B cell (primary cell): Measurements from ENCODE around the gene MAD1L1. TPM values are rescaled to one million over a fixed set of nuclear protein-coding genes. Genes with fewer than 3 reads are reported as not detected.

ENCODE experiments used
- ATAC-seq: fragments of 200-7000 bp; cut with Tn5 transposase; one replicate; pipeline ENCODE4 v1.10.0; 2021; ENCODE audit warnings: low read depth, mild to moderate bottlenecking, moderate number of reproducible peaks, moderate library complexity
- CTCF ChIA-PET: fragments of 350-600 bp; sonication (Branson Sonifier 250); formaldehyde crosslinking; loops from one replicate; lab custom pipeline; 2021; ENCODE audit warnings: antibody characterized with exemption, inconsistent platforms; lab: Charles Lee
- POLR2A ChIA-PET: fragments of 350-600 bp; sonication (Branson Sonifier 250); formaldehyde crosslinking; loops from one replicate; lab custom pipeline; 2021; ENCODE audit warnings: antibody characterized with exemption; lab: Charles Lee
- DNase-seq: peaks from one replicate; pipeline ENCODE4 v3.0.0; 2013
- H2AFZ ChIP-seq: 2 replicates; pipeline ENCODE4 v1.6.1; 2012; ENCODE audit warnings: mild to moderate bottlenecking, low read depth, low read length; ENCODE audit not compliant: insufficient read depth, poor library complexity, severe bottlenecking
- H3K27ac ChIP-seq, 2 donors: 1 replicate in 1 of 2; 2 replicates in 1 of 2; pipeline ENCODE4 v1.5.1; 2012 to 2013; ENCODE audit warnings: low read length in 2 of 2, mild to moderate bottlenecking in 2 of 2, moderate library complexity in 1 of 2
- H3K27me3 ChIP-seq, 4 experiments: fragments of 200-600 bp in 1 of 4; sonication (generic) in 1 of 4; replicated peaks in 1 of 4; 1 replicate in 2 of 4; 2 replicates in 2 of 4; pipeline versions ENCODE4 v1.6.1 to v1.7.0; 2013 to 2016; ENCODE audit warnings: low read length in 3 of 4, mild to moderate bottlenecking in 2 of 4, mixed read lengths in 1 of 4, moderate library complexity in 1 of 4; ENCODE audit not compliant: insufficient read depth in 4 of 4, control insufficient read depth in 3 of 4; ENCODE audit errors: control extremely low read depth in 1 of 4
- H3K36me3 ChIP-seq, 2 experiments: replicated peaks in 1 of 2; 1 replicate in 1 of 2; 2 replicates in 1 of 2; pipeline versions ENCODE4 v1.6.1 to v1.7.1; 2013; ENCODE audit warnings: low read length in 1 of 2; ENCODE audit not compliant: insufficient read depth in 2 of 2, control insufficient read depth in 1 of 2; ENCODE audit errors: control extremely low read depth in 1 of 2, extremely low read depth in 1 of 2
- H3K4me1 ChIP-seq, 2 donors: fragments of 200-600 bp in 1 of 2; sonication (generic) in 1 of 2; 1 replicate in 1 of 2; 2 replicates in 1 of 2; pipeline versions ENCODE4 v1.5.1 to v1.6.1; 2013 to 2017; ENCODE audit warnings: low read length in 2 of 2; ENCODE audit not compliant: control insufficient read depth in 2 of 2, insufficient read depth in 2 of 2
- H3K4me2 ChIP-seq: replicated peaks from 2 replicates; pipeline ENCODE3; 2012; ENCODE audit warnings: mild to moderate bottlenecking, low read depth, low read length; ENCODE audit not compliant: poor library complexity, severe bottlenecking
- H3K4me3 ChIP-seq, 5 experiments: fragments of 200-600 bp in 1 of 5; sonication (generic) in 1 of 5; 1 replicate in 3 of 5; 2 replicates in 2 of 5; pipeline versions ENCODE4 v1.5.1 to v1.7.0; 2011 to 2016; ENCODE audit warnings: low read length in 4 of 5, mild to moderate bottlenecking in 4 of 5, low read depth in 2 of 5, control low read depth in 1 of 5, moderate library complexity in 1 of 5; ENCODE audit not compliant: insufficient read depth in 1 of 5; ENCODE audit errors: control extremely low read depth in 1 of 5, extremely low read depth in 1 of 5
- H3K79me2 ChIP-seq: fragments of 200-600 bp; sonication (generic); one replicate; pipeline ENCODE4 v1.6.0; 2016; ENCODE audit warnings: low read length; ENCODE audit not compliant: control insufficient read depth, insufficient read depth
- H3K9ac ChIP-seq: fragments of 200-600 bp; sonication (generic); 2 replicates; pipeline ENCODE4 v1.6.1; 2017; ENCODE audit warnings: mild to moderate bottlenecking, low read length, moderate library complexity
- H3K9me3 ChIP-seq, 3 donors: one replicate each; pipeline versions ENCODE4 v1.6.1 to v1.7.1; 2013; ENCODE audit warnings: low read length in 2 of 3; ENCODE audit not compliant: control insufficient read depth in 2 of 3, insufficient read depth in 1 of 3; ENCODE audit errors: control extremely low read depth in 1 of 3
- H4K20me1 ChIP-seq: 2 replicates; pipeline ENCODE4 v1.6.0; 2012; ENCODE audit warnings: mild to moderate bottlenecking, low read length; ENCODE audit not compliant: insufficient read depth, control insufficient read depth, poor library complexity, severe bottlenecking
- H3K27ac Mint-ChIP-seq: one replicate; pipeline ENCODE4 v1.8.0; 2021; ENCODE audit warnings: mixed read lengths
- H3K27me3 Mint-ChIP-seq: one replicate; pipeline ENCODE4 v1.8.0; 2021; ENCODE audit warnings: mixed read lengths
- H3K4me1 Mint-ChIP-seq: one replicate; pipeline ENCODE4 v1.8.0; 2021; ENCODE audit warnings: mixed read lengths
- H3K4me3 Mint-ChIP-seq: one replicate; pipeline ENCODE4 v1.8.0; 2021; ENCODE audit warnings: mixed read lengths
- H3K9me3 Mint-ChIP-seq: one replicate; pipeline ENCODE4 v1.8.0; 2022; ENCODE audit warnings: mixed read lengths; ENCODE audit not compliant: insufficient read depth
- EZH2 ChIP-seq: IDR thresholded peaks from 2 replicates; pipeline ENCODE4 v1.6.1; 2012; ENCODE audit warnings: borderline replicate concordance, low read depth, mild to moderate bottlenecking, moderate library complexity, low read length; ENCODE audit not compliant: insufficient read depth, poor library complexity, severe bottlenecking
- WGBS: methylation state at CpG from one replicate; pipeline ENCODE4 v1.1.5; 2013; ENCODE audit warnings: missing lambda C conversion rate; ENCODE audit not compliant: insufficient coverage; 5-methylcytosine and 5-hydroxymethylcytosine counted together
- intact Hi-C: fragments of 100-400 bp; cut with micrococcal nuclease; formaldehyde crosslinking; loops from one replicate; pipeline ENCODE4 v1.10.0; 2022
- polyA plus RNA-seq: library from polyadenylated mRNA; depleted of rRNA; stranded (reverse); fragments of >200 nt; gene quantifications from 2 replicates; pipeline ENCODE4 v1.2.3, GENCODE V29; 2012
- total RNA-seq, 2 donors: library from RNA; stranded (reverse); fragments of 120-200 nt in 1 of 2; gene quantifications; 1 replicate in 1 of 2; 2 replicates in 1 of 2; pipeline versions ENCODE4 v1.2.3 to v1.2.4, GENCODE V29; 2013 to 2022
- TF ChIP-seq, protein P1 (sequence below): fragments of 200-600 bp; IDR thresholded peaks from one replicate; pipeline ENCODE4 v1.8.0; 2022; ENCODE audit warnings: antibody characterized with exemption, mild to moderate bottlenecking

Gene MAD1L1
- total and polyA plus RNA-seq, 2 donors (not counting 1 experiment from before 2014, with no cell fraction given) = 86.7 to 110 TPM

DNA sequence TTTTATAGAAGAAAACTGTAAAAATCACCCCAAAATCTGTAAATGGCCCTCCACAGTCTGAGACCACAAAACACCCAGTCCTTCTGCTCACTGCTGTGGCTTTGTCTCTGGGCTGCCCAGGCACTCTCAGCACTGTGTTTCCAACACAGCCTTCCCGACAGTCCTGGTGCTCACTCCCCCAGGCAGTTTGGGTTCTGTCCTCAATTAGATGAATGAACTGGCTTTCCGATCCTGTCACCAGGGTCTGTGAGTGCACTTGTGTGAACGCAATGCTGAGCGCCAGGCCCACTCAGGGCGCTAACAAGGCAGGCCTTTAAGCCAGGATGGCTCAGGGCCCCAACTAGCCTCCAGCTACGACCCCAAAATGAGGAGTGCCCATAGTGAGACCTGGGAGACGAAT lies 3.3 kb downstream of the MAD1L1 start:
- Mint-ChIP-seq H3K27ac (no peak overlapping the region), H3K4me3 (no peak overlapping the region), H3K4me1 (peaks cover 33% of the 10 kb centered on the region), H3K27me3 (no peaks in the 10 kb centered on the region), H3K9me3 (no peaks in the 10 kb centered on the region)
- intact Hi-C loops = no loop called here
- Histone ChIP-seq H3K9ac (no peak overlapping the region), H3K4me3 (no peak overlapping the region), H3K79me2 (peaks cover 92% of the 10 kb centered on the region), H3K27ac (no peak overlapping the region), H2AFZ (no peak overlapping the region), H3K4me1 (peaks cover 16 to 25% of the 10 kb centered on the region in 2 donors), H3K27me3 (no peaks in the 10 kb centered on the region), H4K20me1 (peaks cover 7% of the 10 kb centered on the region), H3K4me2 (no peak overlapping the region), H3K36me3 (peaks cover 0 to 41% of the 10 kb centered on the region in 2 experiments), H3K9me3 (peaks cover 0 to 3% (median 0%) of the 10 kb centered on the region in 3 donors)
- ATAC-seq (no peak), DNase-seq (no peak)
- POLR2A ChIA-PET = no interaction called here
- TF ChIP-seq, protein P1, sequence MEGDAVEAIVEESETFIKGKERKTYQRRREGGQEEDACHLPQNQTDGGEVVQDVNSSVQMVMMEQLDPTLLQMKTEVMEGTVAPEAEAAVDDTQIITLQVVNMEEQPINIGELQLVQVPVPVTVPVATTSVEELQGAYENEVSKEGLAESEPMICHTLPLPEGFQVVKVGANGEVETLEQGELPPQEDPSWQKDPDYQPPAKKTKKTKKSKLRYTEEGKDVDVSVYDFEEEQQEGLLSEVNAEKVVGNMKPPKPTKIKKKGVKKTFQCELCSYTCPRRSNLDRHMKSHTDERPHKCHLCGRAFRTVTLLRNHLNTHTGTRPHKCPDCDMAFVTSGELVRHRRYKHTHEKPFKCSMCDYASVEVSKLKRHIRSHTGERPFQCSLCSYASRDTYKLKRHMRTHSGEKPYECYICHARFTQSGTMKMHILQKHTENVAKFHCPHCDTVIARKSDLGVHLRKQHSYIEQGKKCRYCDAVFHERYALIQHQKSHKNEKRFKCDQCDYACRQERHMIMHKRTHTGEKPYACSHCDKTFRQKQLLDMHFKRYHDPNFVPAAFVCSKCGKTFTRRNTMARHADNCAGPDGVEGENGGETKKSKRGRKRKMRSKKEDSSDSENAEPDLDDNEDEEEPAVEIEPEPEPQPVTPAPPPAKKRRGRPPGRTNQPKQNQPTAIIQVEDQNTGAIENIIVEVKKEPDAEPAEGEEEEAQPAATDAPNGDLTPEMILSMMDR = no peak
- no peak for TF ChIP-seq EZH2
- WGBS = 97% methylated on average over 7 of the region's 7 CpGs
- CTCF ChIA-PET = no interaction called here

DNA sequence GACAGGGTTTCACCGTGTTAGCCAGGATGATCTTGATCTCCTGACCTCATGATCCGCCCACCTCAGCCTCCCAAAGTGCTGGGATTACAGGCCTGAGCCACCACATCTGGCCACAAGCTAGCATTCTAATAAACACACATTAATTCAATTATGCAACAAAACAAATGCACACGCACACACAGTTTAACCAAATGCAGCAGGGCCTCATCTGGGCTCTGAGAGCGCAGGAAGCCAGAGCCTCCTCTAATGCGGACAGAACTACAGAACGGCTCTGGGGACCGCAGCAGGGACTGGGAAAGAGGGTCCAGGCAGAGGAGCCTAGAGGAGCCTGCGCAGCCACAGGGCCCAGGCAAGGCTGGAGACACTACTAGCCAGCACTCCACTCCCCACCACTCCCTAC lies 3.8 kb downstream of the MAD1L1 start:
- Histone ChIP-seq H3K9ac (no peak overlapping the region), H3K27me3 (no peaks in the 10 kb centered on the region), H3K9me3 (peaks cover 0 to 3% (median 0%) of the 10 kb centered on the region in 3 donors), H3K4me2 (no peak overlapping the region), H3K4me1 (peaks cover 16 to 25% of the 10 kb centered on the region in 2 donors), H3K36me3 (peaks cover 0 to 45% of the 10 kb centered on the region in 2 experiments), H3K27ac (no peak overlapping the region), H4K20me1 (peaks cover 7% of the 10 kb centered on the region), H3K4me3 (no peak overlapping the region), H3K79me2 (peaks cover 96% of the 10 kb centered on the region), H2AFZ (no peak overlapping the region)
- Mint-ChIP-seq H3K4me3 (no peak overlapping the region), H3K27me3 (no peaks in the 10 kb centered on the region), H3K27ac (no peak overlapping the region), H3K9me3 (no peaks in the 10 kb centered on the region), H3K4me1 (peaks cover 32% of the 10 kb centered on the region)
- ATAC-seq (no peak), DNase-seq (no peak)
- intact Hi-C loops = no loop called here
- no peak for TF ChIP-seq EZH2
- TF ChIP-seq, protein P1 = no peak
- WGBS = 97% methylated on average over 7 of the region's 8 CpGs
- ChIA-PET POLR2A (no interaction called here), CTCF (no interaction called here)
